Hepatocyte (in vitro differentiated cells): Measurements from ENCODE around the gene GALNT14.

Experiments
- EZH2 ChIP-seq: fragments of 200-600 bp; sonication (generic); IDR thresholded peaks from 2 replicates; pipeline ENCODE4 v1.6.1; 2016; ENCODE audit warnings: antibody characterized with exemption, mild to moderate bottlenecking, borderline replicate concordance
- TF ChIP-seq, protein P1 (sequence below): fragments of 200-600 bp; sonication (generic); IDR thresholded peaks from 2 replicates; pipeline ENCODE4 v1.5.1; 2016; ENCODE audit warnings: antibody characterized with exemption, mild to moderate bottlenecking; ENCODE audit not compliant: poor library complexity

- TF ChIP-seq, protein P1, sequence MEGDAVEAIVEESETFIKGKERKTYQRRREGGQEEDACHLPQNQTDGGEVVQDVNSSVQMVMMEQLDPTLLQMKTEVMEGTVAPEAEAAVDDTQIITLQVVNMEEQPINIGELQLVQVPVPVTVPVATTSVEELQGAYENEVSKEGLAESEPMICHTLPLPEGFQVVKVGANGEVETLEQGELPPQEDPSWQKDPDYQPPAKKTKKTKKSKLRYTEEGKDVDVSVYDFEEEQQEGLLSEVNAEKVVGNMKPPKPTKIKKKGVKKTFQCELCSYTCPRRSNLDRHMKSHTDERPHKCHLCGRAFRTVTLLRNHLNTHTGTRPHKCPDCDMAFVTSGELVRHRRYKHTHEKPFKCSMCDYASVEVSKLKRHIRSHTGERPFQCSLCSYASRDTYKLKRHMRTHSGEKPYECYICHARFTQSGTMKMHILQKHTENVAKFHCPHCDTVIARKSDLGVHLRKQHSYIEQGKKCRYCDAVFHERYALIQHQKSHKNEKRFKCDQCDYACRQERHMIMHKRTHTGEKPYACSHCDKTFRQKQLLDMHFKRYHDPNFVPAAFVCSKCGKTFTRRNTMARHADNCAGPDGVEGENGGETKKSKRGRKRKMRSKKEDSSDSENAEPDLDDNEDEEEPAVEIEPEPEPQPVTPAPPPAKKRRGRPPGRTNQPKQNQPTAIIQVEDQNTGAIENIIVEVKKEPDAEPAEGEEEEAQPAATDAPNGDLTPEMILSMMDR, result peak; percentile 92
- TF ChIP-seq EZH2, result no peak
Observed at GRCh38 chr2:31170071-31170698, 31.9 kb upstream of the GALNT14 start.
